ENCODE data around the gene VAMP5.

The VAMP5 gene

DNA sequence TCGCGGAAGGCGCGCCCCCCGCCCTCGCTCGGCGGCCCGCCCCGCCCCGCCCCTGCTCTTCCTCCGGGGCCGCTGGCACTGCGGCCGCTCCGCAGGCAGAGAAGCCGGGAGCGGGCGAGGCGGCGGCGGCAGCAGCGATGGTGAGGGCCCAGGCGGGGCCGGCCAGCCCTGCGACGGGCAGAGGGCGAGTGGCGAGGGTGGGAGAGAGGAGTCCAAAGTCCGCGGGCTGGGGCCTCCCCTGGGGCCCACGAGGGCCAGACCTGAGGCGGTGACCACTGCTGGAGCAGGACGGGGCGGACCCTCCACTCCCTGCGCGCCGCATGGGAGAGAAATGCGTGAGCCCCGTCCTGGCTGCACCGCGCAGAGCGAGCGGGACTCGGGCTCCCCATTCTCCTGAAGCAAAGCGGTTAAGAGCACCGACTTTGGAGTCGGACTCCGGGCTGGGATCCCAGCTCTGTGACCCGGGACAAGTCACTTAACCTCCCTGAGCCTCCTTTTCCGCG is at the start of gene VAMP5:
Gene VAMP5, plus strand, starts transcription at position 78 of the 503 bp plus-strand sequence. Its CDS starts 60 bp downstream, at position 138.
- TF ChIP-seq CTCF (IDR thresholded peaks at IDR 0.05; ENCODE audit: low read length) = no peak
- no peak for TF ChIP-seq EZH2phosphoT487 (IDR thresholded peaks at IDR 0.05; ENCODE audit: low read length)
- no peaks in the 10 kb centered on the region for H4K20me1 ChIP-seq (ENCODE audit: insufficient read depth, low read length)
- no peaks in the 10 kb centered on the region for H3F3A ChIP-seq (ENCODE audit: insufficient read depth, low read length)
- H3K27ac ChIP-seq (ENCODE audit: low read length) = no peak within 1 kb of the TSS
- 0 out of 2 replicates have a peak, but pooled peaks cover 5% of the 10 kb centered on the region for H3K36me3 ChIP-seq (replicated peaks; ENCODE audit: insufficient read depth, low read length)
- no peak within 1 kb of the TSS for H2AFZ ChIP-seq (ENCODE audit: low read length)
- H3K9me2 ChIP-seq (replicated peaks; ENCODE audit: insufficient read depth, low read length) = no peaks in the 10 kb centered on the region
- no peaks in the 10 kb centered on the region for H3K27me3 ChIP-seq (replicated peaks; ENCODE audit: insufficient read depth, low read length)
- no peaks in the 10 kb centered on the region for H3K9me3 ChIP-seq (replicated peaks; ENCODE audit: insufficient read depth, low read length)
- no peak within 1 kb of the TSS for H3K9ac ChIP-seq (ENCODE audit: low read length)
- H3K4me3 ChIP-seq (ENCODE audit: low read length) = no peak within 1 kb of the TSS
- H3K4me1 ChIP-seq (ENCODE audit: low read length) = no peaks in the 10 kb centered on the region
- H3K4me2 ChIP-seq (ENCODE audit: low read depth, low read length) = no peak within 1 kb of the TSS
- no peak for DNase-seq
- peaks cover 10% of the 10 kb centered on the region for H3K79me2 ChIP-seq (ENCODE audit: low read length)

DNA sequence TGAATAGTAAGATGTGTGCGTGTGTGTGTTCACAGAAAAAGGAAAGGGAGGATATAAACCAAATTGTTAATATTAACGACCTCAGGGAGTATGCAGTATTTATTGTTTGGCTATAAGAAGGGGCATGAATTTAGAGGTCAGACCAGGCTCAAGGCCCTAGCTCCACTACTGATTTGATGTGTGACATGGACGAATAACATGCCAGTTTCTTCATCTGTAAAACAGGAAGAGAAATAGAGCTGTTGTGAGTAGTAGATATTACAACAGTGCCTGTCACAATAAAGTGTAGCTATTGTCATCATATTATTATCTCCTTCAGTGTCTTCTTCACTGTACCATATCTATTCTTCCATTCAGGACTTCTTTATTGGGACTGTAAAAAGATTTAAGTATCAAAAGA is 49.4 kb upstream of the VAMP5 start:
- no peak overlapping the region for H3K27ac ChIP-seq (ENCODE audit: low read length)

DNA sequence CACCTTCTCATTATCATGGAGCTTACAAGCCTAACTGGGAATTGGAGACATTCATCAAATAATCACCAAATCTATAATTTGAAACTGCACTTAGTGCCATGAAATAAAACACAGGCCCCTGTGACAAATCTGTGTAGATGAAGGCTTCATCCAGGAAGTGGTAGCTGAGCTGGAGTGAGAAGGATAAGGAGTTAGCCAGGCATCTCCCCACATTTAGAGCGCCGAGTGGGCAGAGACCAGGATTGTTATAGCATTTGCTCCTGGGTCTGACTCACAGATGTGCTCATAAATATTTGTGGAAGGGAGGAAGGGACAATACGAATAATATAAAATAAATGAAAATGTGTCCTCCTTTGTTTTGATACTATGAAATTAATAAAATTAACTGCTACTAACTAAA is 47.8 kb upstream of the VAMP5 start:
- Histone ChIP-seq H3K9ac (ENCODE audit: low read length) (no peak overlapping the region), H3F3A (ENCODE audit: insufficient read depth, low read length) (peaks cover 20% of the 10 kb centered on the region), H3K27ac (ENCODE audit: low read length) (no peak overlapping the region), H3K4me2 (ENCODE audit: low read depth, low read length) (no peak overlapping the region), H3K9me2 (replicated peaks; ENCODE audit: insufficient read depth, low read length) (no peaks in the 10 kb centered on the region), H3K79me2 (ENCODE audit: low read length) (peaks cover 36% of the 10 kb centered on the region), H3K27me3 (replicated peaks; ENCODE audit: insufficient read depth, low read length) (no peaks in the 10 kb centered on the region), H2AFZ (ENCODE audit: low read length) (no peak overlapping the region), H4K20me1 (ENCODE audit: insufficient read depth, low read length) (peaks cover 18% of the 10 kb centered on the region), H3K36me3 (replicated peaks; ENCODE audit: insufficient read depth, low read length) (peaks cover 12% of the 10 kb centered on the region; the same call in 1 of the 2 replicates), H3K9me3 (replicated peaks; ENCODE audit: insufficient read depth, low read length) (no peaks in the 10 kb centered on the region), H3K4me1 (ENCODE audit: low read length) (peaks cover 12% of the 10 kb centered on the region), H3K4me3 (ENCODE audit: low read length) (no peak overlapping the region)
- DNase-seq = no peak
- TF ChIP-seq CTCF (IDR thresholded peaks at IDR 0.05; ENCODE audit: low read length) = no peak
- TF ChIP-seq EZH2phosphoT487 (IDR thresholded peaks at IDR 0.05; ENCODE audit: low read length) = no peak
- TF ChIP-seq EZH2 (optimal IDR thresholded peaks at IDR 0.05; ENCODE audit: low read depth, low read length) = no peak

More for the DNA sequence above, 49.4 kb upstream of the VAMP5 start:
- no peak for DNase-seq
- H3K36me3 ChIP-seq (replicated peaks; ENCODE audit: insufficient read depth, low read length) = no peaks in the 10 kb centered on the region
- H3F3A ChIP-seq (ENCODE audit: insufficient read depth, low read length) = peaks cover 6% of the 10 kb centered on the region
- no peak overlapping the region for H3K9ac ChIP-seq (ENCODE audit: low read length)
- no peak overlapping the region for H3K4me3 ChIP-seq (ENCODE audit: low read length)
- H3K4me1 ChIP-seq (ENCODE audit: low read length) = peaks cover 4% of the 10 kb centered on the region; the same call in 1 of the 2 replicates
- H3K4me2 ChIP-seq (ENCODE audit: low read depth, low read length) = no peak overlapping the region
- H2AFZ ChIP-seq (ENCODE audit: low read length) = no peak overlapping the region
- TF ChIP-seq EZH2phosphoT487 (IDR thresholded peaks at IDR 0.05; ENCODE audit: low read length) (no peak), EZH2 (optimal IDR thresholded peaks at IDR 0.05; ENCODE audit: low read depth, low read length) (no peak), CTCF (IDR thresholded peaks at IDR 0.05; ENCODE audit: low read length) (no peak)
- H3K9me3 ChIP-seq (replicated peaks; ENCODE audit: insufficient read depth, low read length) = no peaks in the 10 kb centered on the region
- no peaks in the 10 kb centered on the region for H3K27me3 ChIP-seq (replicated peaks; ENCODE audit: insufficient read depth, low read length)
- no peaks in the 10 kb centered on the region for H3K9me2 ChIP-seq (replicated peaks; ENCODE audit: insufficient read depth, low read length)
- peaks cover 2% of the 10 kb centered on the region; the same call in 1 of the 2 replicates for H4K20me1 ChIP-seq (ENCODE audit: insufficient read depth, low read length)
- peaks cover 20% of the 10 kb centered on the region for H3K79me2 ChIP-seq (ENCODE audit: low read length)

Measured in MM.1S (cell line).